ENCODE data around the gene TET2.
"Not testable (repeated sequence)": the region's sequence is repeated elsewhere in the genome, so short reads cannot be mapped to it uniquely, and the experiment has no call there.

The TET2 gene

GRCh38 chr4:105241451-105241850 is 94.8 kb downstream of the TET2 start:
- DNase-seq: no peak

GRCh38 chr4:105243446-105243845 is 96.8 kb downstream of the TET2 start:
- DNase-seq: no peak

GRCh38 chr4:105246712-105247111 is 100.0 kb downstream of the TET2 start:
- no peak for DNase-seq

- no peak for DNase-seq
These were observed 101.9 kb downstream of the TET2 start for GRCh38 chr4:105248613-105249012.

GRCh38 chr4:105257817-105258495 is 111.3 kb downstream of the TET2 start:
- no peak for DNase-seq

- DNase-seq: no peak
These were observed 119.0 kb downstream of the TET2 start for GRCh38 chr4:105265689-105266088.

GRCh38 chr4:105267280-105267679 is 120.6 kb downstream of the TET2 start:
- no peak for DNase-seq

GRCh38 chr4:105272002-105272401 is 125.3 kb downstream of the TET2 start:
- no peak for DNase-seq

- DNase-seq: no peak
These were observed 126.6 kb downstream of the TET2 start for GRCh38 chr4:105273230-105273629.

- no peak for DNase-seq
These were observed 127.4 kb downstream of the TET2 start for GRCh38 chr4:105274090-105274489.

- no peak for DNase-seq
These were observed 127.8 kb downstream of the TET2 start for GRCh38 chr4:105274504-105274903.

GRCh38 chr4:105276361-105277104 is 129.9 kb downstream of the TET2 start:
- no peak for DNase-seq

GRCh38 chr4:105277702-105278101 is 131.0 kb downstream of the TET2 start:
- DNase-seq: no peak

- no peak for DNase-seq
These were observed 132.6 kb downstream of the TET2 start for GRCh38 chr4:105279314-105279713.

- DNase-seq: no peak
These were observed 133.9 kb downstream of the TET2 start for GRCh38 chr4:105280338-105281123.

- no peak for DNase-seq
These were observed 134.4 kb downstream of the TET2 start for GRCh38 chr4:105281124-105281415.

GRCh38 chr4:105282489-105282888 is 135.8 kb downstream of the TET2 start:
- DNase-seq: no peak

GRCh38 chr4:105283501-105283900 is 136.8 kb downstream of the TET2 start:
- no peak for DNase-seq

GRCh38 chr4:105288121-105288520 is 141.4 kb downstream of the TET2 start:
- DNase-seq: no peak

GRCh38 chr4:105291925-105292324 is 145.2 kb downstream of the TET2 start:
- no peak for DNase-seq

- DNase-seq: peak in 1 of 2 experiments; percentile 21
These were observed 146.7 kb downstream of the TET2 start for GRCh38 chr4:105293360-105293759.

- no peak for DNase-seq
These were observed 150.0 kb downstream of the TET2 start for GRCh38 chr4:105296672-105297071.

- not testable (repeated sequence) for DNase-seq
These were observed 152.4 kb downstream of the TET2 start for GRCh38 chr4:105299027-105299426.

- no peak for DNase-seq
These were observed 157.4 kb downstream of the TET2 start for GRCh38 chr4:105304085-105304484.

Data from AML-193 (cell line).